Fibroblast of mammary gland (primary cell): ENCODE measurements around the gene TAGLN3.

Experiments used
- DNase-seq: peaks from one replicate; pipeline ENCODE4 v3.0.0-alpha.2; 2010; ENCODE audit warnings: low read depth
- H3K4me3 ChIP-seq: 2 replicates; pipeline ENCODE4 v1.5.1; 2011; ENCODE audit warnings: low read depth, mild to moderate bottlenecking, low read length, moderate library complexity; ENCODE audit not compliant: control insufficient read depth
- TF ChIP-seq, protein P1 (sequence below): conservative IDR thresholded peaks from 2 replicates; pipeline ENCODE4 v1.5.1; 2011; ENCODE audit warnings: low read depth, low read length, inconsistent platforms; ENCODE audit not compliant: control insufficient read depth, insufficient read depth

Gene TAGLN3

GRCh38 chr3:111998636-111999483 lies at the start of gene TAGLN3:
Gene TAGLN3 (plus strand): TSS chr3:111998922. CDS start chr3:111999423, 501 bp downstream.
- TF ChIP-seq, protein P1, sequence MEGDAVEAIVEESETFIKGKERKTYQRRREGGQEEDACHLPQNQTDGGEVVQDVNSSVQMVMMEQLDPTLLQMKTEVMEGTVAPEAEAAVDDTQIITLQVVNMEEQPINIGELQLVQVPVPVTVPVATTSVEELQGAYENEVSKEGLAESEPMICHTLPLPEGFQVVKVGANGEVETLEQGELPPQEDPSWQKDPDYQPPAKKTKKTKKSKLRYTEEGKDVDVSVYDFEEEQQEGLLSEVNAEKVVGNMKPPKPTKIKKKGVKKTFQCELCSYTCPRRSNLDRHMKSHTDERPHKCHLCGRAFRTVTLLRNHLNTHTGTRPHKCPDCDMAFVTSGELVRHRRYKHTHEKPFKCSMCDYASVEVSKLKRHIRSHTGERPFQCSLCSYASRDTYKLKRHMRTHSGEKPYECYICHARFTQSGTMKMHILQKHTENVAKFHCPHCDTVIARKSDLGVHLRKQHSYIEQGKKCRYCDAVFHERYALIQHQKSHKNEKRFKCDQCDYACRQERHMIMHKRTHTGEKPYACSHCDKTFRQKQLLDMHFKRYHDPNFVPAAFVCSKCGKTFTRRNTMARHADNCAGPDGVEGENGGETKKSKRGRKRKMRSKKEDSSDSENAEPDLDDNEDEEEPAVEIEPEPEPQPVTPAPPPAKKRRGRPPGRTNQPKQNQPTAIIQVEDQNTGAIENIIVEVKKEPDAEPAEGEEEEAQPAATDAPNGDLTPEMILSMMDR: no peak
- peak within 1 kb of the TSS; percentile 57 for H3K4me3 ChIP-seq
- no peak for DNase-seq

DNA sequence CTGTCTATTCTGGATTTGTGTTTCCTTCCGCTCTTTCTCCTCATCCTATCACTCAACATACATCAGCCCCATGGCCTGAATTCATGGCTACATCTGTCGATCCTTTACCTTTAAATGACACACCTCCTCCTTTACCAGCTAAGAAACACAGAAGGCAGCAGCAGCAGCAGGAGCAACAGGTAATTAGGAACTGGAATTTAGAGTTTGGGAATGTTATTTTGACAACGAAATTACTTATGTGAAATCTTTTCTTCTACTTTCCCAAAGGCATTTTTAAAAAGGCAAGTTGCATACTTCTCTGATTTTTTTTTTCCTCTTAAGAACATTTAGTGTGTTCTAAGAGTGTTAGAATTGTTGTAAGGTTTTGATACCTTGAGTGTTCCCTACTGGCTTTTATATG lies 49.0 kb upstream of the TAGLN3 start:
- TF ChIP-seq, protein P1: no peak
- no peak overlapping the region for H3K4me3 ChIP-seq
- DNase-seq: no peak

- no peak overlapping the region for H3K4me3 ChIP-seq
- no peak for DNase-seq
- TF ChIP-seq, protein P1: no peak
These were observed 47.7 kb upstream of the TAGLN3 start for GRCh38 chr3:111951032-111951431.

DNA sequence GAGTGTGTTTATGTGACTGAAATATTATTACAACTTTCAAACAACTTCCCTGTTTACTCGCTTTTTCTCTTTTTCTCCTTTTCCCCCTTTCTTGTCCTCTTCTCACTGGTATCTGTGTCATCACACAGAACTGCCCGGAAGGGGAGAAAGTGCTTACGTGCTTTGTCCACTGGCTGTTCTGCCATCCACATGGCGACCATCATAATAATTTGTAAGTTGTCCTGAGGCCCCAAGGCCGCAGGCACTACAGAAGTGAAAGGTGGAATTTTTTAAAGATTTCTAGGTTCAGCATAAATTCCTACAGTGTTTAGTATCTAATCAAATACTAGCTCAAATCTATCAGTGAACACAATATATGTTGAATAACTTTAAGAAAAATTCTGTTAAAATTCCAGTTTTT lies 46.6 kb upstream of the TAGLN3 start:
- no peak for DNase-seq
- TF ChIP-seq, protein P1: no peak
- no peak overlapping the region for H3K4me3 ChIP-seq

- TF ChIP-seq, protein P1: no peak
- no peak for DNase-seq
- no peak overlapping the region for H3K4me3 ChIP-seq
These were observed 45.8 kb upstream of the TAGLN3 start for GRCh38 chr3:111952866-111953450.

DNA sequence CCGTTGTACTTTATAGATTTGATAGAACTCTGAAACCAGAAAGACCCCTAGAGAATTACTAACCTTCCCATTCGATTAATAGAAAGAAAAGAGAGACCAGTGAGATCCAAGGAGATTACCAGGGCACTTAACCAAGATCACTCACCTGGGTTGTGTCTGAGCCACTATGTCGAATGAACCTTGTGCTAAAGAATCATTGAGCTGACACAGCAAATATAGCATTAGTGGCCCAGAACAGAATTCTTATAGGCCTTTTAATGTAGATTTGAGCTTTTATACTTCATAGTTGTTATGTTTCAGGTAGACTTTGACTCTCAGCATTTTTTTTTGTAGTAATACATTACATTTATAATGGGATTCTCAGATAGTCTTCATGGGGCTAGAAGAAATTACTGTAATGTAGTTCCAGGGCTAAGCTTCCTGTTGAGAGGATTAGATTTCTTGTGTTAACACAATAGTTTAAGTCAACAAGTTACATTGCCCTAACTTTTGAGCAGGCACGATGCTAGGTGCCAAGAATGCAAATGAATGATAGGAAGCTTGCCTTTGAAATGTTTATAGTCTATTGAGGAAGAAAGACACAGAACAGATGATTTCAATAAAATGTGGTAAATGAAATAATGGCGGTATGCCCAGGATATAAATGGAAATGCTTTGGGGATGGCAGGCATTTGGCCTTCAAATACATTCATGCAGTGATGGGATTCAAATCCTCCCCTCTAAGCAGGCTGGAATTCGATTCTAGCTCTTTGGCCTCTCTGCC lies 44.3 kb upstream of the TAGLN3 start:
- no peak overlapping the region for H3K4me3 ChIP-seq
- TF ChIP-seq, protein P1: no peak
- DNase-seq: peak; percentile 59
